ENCODE data around the gene BMERB1.

The BMERB1 gene

GRCh38 chr16:15517743-15518377 lies 83.5 kb downstream of the BMERB1 start:
- H3K27ac ChIP-seq, result peak overlapping the region; percentile 24
- no peaks in the 10 kb centered on the region for H3K4me1 ChIP-seq

DNA sequence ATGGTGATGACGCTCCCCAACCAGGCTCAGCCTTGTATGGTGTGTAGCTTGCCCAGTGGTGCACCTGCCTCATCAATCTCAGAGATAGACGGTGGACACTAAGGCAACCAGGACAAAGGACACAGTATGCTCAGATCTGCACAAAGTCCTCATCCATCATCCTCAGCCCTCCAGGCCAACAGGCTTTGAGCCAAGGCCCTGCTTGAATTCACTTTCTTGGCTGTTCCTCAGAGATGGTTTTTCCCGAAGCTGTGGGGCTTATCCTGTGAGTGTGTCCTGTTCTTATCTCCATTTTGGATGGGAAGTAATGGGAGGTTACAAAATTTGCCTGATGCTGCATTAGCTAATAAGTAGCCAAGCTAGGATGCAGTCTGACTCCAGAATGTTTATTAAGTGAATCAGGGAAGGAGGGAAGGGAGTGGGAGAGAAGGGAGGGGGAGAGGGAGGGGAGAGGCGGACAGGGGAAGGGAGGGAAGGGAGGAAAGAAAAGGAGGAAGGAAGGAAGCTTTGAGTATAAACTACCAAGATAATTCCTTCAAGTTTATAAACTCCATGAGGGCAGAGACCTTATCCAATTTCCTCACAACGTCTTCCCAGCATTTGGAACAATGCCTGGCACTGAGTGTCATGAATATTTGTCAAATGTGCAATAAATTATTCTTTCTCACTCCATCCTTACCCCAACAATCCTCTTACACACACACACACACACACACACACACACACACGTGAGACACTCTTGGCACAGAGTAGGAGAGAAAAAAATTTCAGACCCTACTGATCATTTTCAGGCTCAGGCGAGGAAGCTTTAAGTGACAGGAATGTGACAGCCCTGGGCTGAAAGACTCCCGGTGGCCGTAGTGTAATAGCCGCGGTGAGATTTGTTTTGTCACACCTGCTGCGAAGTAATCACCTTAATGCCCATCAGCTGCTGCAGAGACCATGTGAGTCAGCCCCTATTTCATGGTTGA lies 84.3 kb downstream of the BMERB1 start:
- peaks cover 4% of the 10 kb centered on the region for H3K79me2 ChIP-seq
- no peak overlapping the region for H3K4me2 ChIP-seq (ENCODE audit: low read length)
- no peaks in the 10 kb centered on the region for H3K27me3 ChIP-seq (ENCODE audit: control insufficient read depth, insufficient read depth, low read length)
- no peaks in the 10 kb centered on the region for H3K36me3 ChIP-seq (ENCODE audit: control insufficient read depth, insufficient read depth, low read length)
- H3K27ac ChIP-seq, result peak overlapping the region; percentile 24
- no peak overlapping the region for H3K4me3 ChIP-seq (ENCODE audit: low read depth, low read length)
- no peaks in the 10 kb centered on the region for H3K9me3 ChIP-seq (ENCODE audit: control insufficient read depth, low read length)
- H3K9ac ChIP-seq, result no peak overlapping the region
- H2AFZ ChIP-seq, result no peak overlapping the region
- TF ChIP-seq, protein P1, sequence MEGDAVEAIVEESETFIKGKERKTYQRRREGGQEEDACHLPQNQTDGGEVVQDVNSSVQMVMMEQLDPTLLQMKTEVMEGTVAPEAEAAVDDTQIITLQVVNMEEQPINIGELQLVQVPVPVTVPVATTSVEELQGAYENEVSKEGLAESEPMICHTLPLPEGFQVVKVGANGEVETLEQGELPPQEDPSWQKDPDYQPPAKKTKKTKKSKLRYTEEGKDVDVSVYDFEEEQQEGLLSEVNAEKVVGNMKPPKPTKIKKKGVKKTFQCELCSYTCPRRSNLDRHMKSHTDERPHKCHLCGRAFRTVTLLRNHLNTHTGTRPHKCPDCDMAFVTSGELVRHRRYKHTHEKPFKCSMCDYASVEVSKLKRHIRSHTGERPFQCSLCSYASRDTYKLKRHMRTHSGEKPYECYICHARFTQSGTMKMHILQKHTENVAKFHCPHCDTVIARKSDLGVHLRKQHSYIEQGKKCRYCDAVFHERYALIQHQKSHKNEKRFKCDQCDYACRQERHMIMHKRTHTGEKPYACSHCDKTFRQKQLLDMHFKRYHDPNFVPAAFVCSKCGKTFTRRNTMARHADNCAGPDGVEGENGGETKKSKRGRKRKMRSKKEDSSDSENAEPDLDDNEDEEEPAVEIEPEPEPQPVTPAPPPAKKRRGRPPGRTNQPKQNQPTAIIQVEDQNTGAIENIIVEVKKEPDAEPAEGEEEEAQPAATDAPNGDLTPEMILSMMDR (IDR thresholded peaks at IDR 0.05), result no peak
- H3K4me1 ChIP-seq, result no peaks in the 10 kb centered on the region

More at GRCh38 chr16:15517743-15518377, 83.5 kb downstream of the BMERB1 start:
- H3K27me3 ChIP-seq (ENCODE audit: control insufficient read depth, insufficient read depth, low read length), result no peaks in the 10 kb centered on the region
- no peak overlapping the region for H3K4me2 ChIP-seq (ENCODE audit: low read length)
- no peaks in the 10 kb centered on the region for H3K36me3 ChIP-seq (ENCODE audit: control insufficient read depth, insufficient read depth, low read length)
- H3K9me3 ChIP-seq (ENCODE audit: control insufficient read depth, low read length), result no peaks in the 10 kb centered on the region
- H2AFZ ChIP-seq, result no peak overlapping the region
- TF ChIP-seq, protein P1 (IDR thresholded peaks at IDR 0.05), result no peak
- H3K4me3 ChIP-seq (ENCODE audit: low read depth, low read length), result no peak overlapping the region
- no peak overlapping the region for H3K9ac ChIP-seq
- peaks cover 4% of the 10 kb centered on the region for H3K79me2 ChIP-seq

DNA sequence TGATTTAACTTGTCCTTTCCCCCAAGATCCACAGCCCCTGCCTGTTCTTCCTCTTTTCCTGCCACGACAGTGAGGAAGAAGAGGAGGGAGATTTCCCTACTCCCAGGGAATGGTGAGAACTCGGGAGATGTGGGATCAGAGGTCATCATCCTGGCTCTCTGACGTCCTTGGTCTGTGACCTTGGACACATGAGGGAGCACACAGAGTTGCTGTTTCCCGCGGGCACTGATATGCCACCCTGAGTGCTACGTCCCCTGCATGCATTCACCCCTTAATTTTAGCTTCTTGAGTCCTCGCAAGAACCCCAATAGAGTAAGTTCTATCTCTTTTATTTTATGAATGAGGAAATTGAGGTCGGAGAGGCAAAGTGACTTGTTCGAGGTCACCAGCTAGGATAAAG lies 85.4 kb downstream of the BMERB1 start:
- H3K4me1 ChIP-seq, result no peaks in the 10 kb centered on the region
- no peaks in the 10 kb centered on the region for H3K27me3 ChIP-seq (ENCODE audit: control insufficient read depth, insufficient read depth, low read length)
- H3K36me3 ChIP-seq (ENCODE audit: control insufficient read depth, insufficient read depth, low read length), result no peaks in the 10 kb centered on the region
- H3K27ac ChIP-seq, result no peak overlapping the region
- peaks cover 4% of the 10 kb centered on the region for H3K79me2 ChIP-seq
- H3K4me2 ChIP-seq (ENCODE audit: low read length), result no peak overlapping the region
- TF ChIP-seq, protein P1 (IDR thresholded peaks at IDR 0.05), result no peak
- no peak overlapping the region for H2AFZ ChIP-seq
- no peak overlapping the region for H3K9ac ChIP-seq
- H3K4me3 ChIP-seq (ENCODE audit: low read depth, low read length), result no peak overlapping the region
- H3K9me3 ChIP-seq (ENCODE audit: control insufficient read depth, low read length), result no peaks in the 10 kb centered on the region

DNA sequence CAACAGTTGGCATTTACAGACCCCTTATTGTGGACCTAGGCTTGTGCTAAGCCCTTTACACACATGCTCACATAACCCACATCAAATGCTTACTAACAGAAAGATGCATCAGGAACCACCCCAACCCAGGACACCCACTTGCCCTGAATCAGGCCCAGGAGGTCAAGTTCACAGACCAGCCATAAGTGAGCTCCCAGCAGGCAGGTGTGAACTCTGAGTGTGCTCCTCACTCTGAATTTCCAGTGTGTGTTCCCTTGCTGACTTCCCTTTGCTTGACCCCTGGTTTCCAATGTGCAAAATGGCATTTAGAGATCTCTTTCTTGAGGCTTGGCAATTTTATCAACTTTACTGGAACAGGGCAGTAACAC lies 87.0 kb downstream of the BMERB1 start:
- H2AFZ ChIP-seq, result no peak overlapping the region
- no peaks in the 10 kb centered on the region for H3K9me3 ChIP-seq (ENCODE audit: control insufficient read depth, low read length)
- H3K4me2 ChIP-seq (ENCODE audit: low read length), result no peak overlapping the region
- no peak overlapping the region for H3K9ac ChIP-seq
- no peaks in the 10 kb centered on the region for H3K27me3 ChIP-seq (ENCODE audit: control insufficient read depth, insufficient read depth, low read length)
- TF ChIP-seq, protein P1 (IDR thresholded peaks at IDR 0.05), result no peak
- no peaks in the 10 kb centered on the region for H3K4me1 ChIP-seq
- no peaks in the 10 kb centered on the region for H3K36me3 ChIP-seq (ENCODE audit: control insufficient read depth, insufficient read depth, low read length)
- no peak overlapping the region for H3K27ac ChIP-seq
- H3K79me2 ChIP-seq, result peaks cover 4% of the 10 kb centered on the region
- H3K4me3 ChIP-seq (ENCODE audit: low read depth, low read length), result no peak overlapping the region

Measured in parathyroid adenoma (tissue), 2 donors.